GM12801 (cell line): ENCODE results near the gene PELI3.

Experiments used
- CTCF ChIP-seq: IDR thresholded peaks from one replicate; pipeline ENCODE4 v1.5.1; 2011; ENCODE audit warnings: control low read depth; ENCODE audit not compliant: insufficient read length; ENCODE audit errors: extremely low read depth

Gene PELI3

GRCh38 chr11:66466225-66467033 lies at the start of gene PELI3:
PELI3 (plus strand) TSS chr11:66466905; CDS start chr11:66468129, 1,224 bp downstream.
- TF ChIP-seq CTCF = no peak

GRCh38 chr11:66417000-66417399 lies 49.7 kb upstream of the PELI3 start:
- no peak for TF ChIP-seq CTCF

- no peak for TF ChIP-seq CTCF
Observed at GRCh38 chr11:66418168-66418985, 48.3 kb upstream of the PELI3 start.

GRCh38 chr11:66418986-66419308 lies 47.8 kb upstream of the PELI3 start:
- no peak for TF ChIP-seq CTCF

GRCh38 chr11:66419825-66420224 lies 46.9 kb upstream of the PELI3 start:
- no peak for TF ChIP-seq CTCF

- TF ChIP-seq CTCF = no peak
Observed at GRCh38 chr11:66420671-66421476, 45.8 kb upstream of the PELI3 start, which contains the start of gene NPAS4. NPAS4 (plus strand) TSS chr11:66421035; CDS start chr11:66421180, 145 bp downstream.
